Right lung (tissue), 5 donors: ENCODE measurements around the gene ESCO1. TPM values are rescaled to one million over a fixed set of nuclear protein-coding genes. Genes with fewer than 3 reads are reported as not detected.
"Not testable (repeated sequence)": the region's sequence is repeated elsewhere in the genome, so short reads cannot be mapped to it uniquely, and the experiment has no call there.

Experiments
- DNase-seq, 2 donors: peaks; one replicate each; pipeline ENCODE4 v3.0.0-alpha.2; 2013
- polyA plus RNA-seq, 5 donors: library from polyadenylated mRNA; unstranded; fragments of 120-200 nt; gene quantifications; one replicate each; pipeline versions ENCODE4 v1.2.1 to v1.2.3, GENCODE V29; 2013; ENCODE audit warnings: inconsistent platforms in 1 of 5, low replicate concordance in 1 of 5; ENCODE audit not compliant: insufficient read length in 5 of 5, insufficient read depth in 1 of 5

Gene ESCO1
- polyA plus RNA-seq, 5 donors, result 17.0 to 25.9 (median 23.8) TPM

- no peak for DNase-seq
These were observed 6.8 kb downstream of the ESCO1 start for GRCh38 chr18:21593540-21594257.

- DNase-seq, result not testable (repeated sequence)
These were observed 8.1 kb downstream of the ESCO1 start for GRCh38 chr18:21592361-21592760.

GRCh38 chr18:21584391-21584790 is 16.1 kb downstream of the ESCO1 start:
- DNase-seq, result no peak

GRCh38 chr18:21575656-21576055 is 24.8 kb downstream of the ESCO1 start:
- DNase-seq, result no peak

DNA sequence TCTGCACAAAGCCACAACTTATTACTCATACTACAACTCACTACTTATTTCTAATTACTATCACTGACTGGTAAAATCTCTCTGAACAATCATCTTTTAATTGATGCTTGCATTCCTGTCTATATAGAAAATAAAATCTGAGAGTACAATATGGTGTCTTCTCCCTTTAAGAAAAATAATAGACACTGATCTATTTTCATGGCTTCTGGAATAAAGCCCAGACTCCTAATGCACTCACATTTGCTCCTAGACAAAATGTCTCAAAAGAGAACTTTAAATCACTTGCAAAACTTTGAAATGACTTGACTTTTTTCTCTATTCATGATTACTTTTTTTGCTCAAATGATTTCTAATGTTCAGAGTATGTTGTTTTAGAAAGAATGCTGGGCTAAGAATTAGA is 28.7 kb downstream of the ESCO1 start:
- no peak for DNase-seq

- DNase-seq, result no peak
These were observed 41.3 kb downstream of the ESCO1 start for GRCh38 chr18:21559195-21559594.

- DNase-seq, result no peak
These were observed 42.8 kb downstream of the ESCO1 start for GRCh38 chr18:21557607-21558253.

DNA sequence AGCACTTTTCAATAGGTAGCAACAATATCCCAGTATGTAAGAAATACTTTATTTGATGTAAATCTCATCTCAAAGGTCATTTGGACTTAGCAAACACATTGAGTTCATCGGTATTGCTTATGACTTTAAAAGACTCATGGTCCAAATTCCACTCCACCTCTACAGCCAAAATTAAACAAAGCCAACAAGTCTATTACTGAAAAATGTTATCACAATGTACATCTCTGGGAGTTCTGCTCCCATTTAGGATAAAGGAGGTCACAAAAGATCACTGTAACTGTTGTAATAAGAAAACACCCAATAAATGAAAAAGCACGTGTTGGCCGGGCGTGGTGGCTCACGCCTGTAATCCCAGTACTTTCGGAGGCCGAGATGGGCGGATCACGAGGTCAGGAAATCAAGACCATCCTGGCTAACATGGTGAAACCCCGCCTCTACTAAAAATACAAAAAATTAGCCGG is 50.0 kb downstream of the ESCO1 start:
- DNase-seq, result no peak

DNA sequence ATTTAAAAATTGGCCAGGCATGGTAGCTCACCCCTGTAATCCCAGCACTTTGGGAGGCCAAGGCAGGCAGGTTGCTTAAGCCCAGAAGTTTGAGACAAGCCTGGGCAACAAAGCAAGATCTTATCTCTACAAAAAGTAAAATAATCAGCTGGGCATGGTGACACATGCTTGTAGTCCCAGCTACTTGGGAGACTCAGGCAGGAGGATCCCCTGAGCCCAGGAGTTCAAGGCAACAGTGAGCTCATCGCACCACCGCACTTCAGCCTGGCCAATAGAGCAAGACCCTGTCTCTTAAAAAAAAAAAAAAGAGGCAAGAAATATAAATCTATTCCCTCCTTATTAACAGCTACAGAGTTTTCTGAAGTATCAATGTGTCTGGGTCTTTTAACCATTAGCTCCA is 51.9 kb downstream of the ESCO1 start:
- DNase-seq, result no peak

GRCh38 chr18:21546423-21546822 is 54.1 kb downstream of the ESCO1 start:
- DNase-seq, result no peak

DNA sequence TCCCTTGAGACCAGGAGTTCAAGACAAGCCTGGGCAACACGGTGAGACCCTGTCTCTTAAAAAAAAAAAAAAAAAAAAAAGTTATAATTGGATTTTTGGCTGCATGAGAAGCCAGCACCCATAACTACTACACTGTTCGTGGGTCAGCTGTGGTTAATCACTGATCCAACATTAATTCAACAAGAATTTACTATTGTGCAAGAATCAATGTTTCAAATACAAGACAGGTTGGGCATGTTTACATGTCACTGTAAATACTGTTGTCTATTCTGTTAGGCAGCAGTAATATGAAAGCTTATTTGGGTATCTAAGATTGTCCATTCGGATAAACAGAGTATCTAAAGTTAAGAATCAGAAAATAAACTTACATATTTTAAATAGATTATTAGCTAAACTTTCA is 62.3 kb downstream of the ESCO1 start:
- DNase-seq, result no peak

- no peak for DNase-seq
These were observed 66.2 kb downstream of the ESCO1 start for GRCh38 chr18:21534327-21534726.

- DNase-seq, result no peak
These were observed 74.0 kb downstream of the ESCO1 start for GRCh38 chr18:21526463-21526862.

- DNase-seq, result no peak
These were observed 74.6 kb downstream of the ESCO1 start for GRCh38 chr18:21525916-21526315.

- DNase-seq, result no peak
These were observed 78.0 kb downstream of the ESCO1 start for GRCh38 chr18:21522530-21522929.

DNA sequence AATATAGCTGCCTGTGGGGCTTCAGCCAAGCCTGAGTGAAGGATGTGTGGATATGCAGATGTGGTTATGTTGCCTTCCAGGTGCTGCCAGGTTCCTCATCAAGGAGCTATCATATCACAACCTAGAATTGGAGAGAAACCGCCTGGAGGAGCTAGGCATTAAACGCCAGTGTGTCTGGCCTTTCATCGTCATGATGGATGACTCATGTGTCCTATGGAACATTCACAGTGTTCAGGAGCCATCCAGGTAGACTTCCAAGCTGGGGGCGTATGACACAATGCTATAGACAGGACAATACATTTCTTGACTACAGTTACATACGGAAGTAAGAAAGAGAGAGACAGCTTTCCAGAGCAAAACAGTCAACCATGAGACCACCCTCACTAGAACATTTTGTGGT is 86.8 kb downstream of the ESCO1 start:
- no peak for DNase-seq

DNA sequence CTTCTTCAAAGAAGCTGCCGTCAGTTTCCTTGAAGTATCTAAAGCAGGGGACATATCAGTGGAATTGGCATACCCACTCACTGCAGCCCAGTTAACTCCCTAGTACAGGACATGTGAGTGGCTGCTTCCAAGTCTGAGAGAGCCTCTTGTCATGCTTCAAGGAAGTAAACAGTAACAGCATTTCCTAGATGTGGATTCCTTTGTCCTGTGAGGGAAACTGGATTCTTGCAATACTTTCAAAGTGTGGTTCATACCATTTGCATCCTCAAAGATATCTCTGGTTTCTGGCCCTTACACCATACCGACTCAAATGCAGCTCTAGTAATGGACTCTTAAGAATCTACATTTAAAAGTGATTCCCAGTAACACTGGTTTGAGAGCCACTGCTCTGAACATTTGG is 87.2 kb downstream of the ESCO1 start:
- no peak for DNase-seq

GRCh38 chr18:21509062-21509461 is 91.4 kb downstream of the ESCO1 start:
- no peak for DNase-seq

- DNase-seq, result no peak
These were observed 92.4 kb downstream of the ESCO1 start for GRCh38 chr18:21507913-21508701.

GRCh38 chr18:21502661-21503060 is 97.8 kb downstream of the ESCO1 start:
- no peak for DNase-seq

GRCh38 chr18:21499997-21500396 is 100.5 kb downstream of the ESCO1 start:
- no peak for DNase-seq

DNA sequence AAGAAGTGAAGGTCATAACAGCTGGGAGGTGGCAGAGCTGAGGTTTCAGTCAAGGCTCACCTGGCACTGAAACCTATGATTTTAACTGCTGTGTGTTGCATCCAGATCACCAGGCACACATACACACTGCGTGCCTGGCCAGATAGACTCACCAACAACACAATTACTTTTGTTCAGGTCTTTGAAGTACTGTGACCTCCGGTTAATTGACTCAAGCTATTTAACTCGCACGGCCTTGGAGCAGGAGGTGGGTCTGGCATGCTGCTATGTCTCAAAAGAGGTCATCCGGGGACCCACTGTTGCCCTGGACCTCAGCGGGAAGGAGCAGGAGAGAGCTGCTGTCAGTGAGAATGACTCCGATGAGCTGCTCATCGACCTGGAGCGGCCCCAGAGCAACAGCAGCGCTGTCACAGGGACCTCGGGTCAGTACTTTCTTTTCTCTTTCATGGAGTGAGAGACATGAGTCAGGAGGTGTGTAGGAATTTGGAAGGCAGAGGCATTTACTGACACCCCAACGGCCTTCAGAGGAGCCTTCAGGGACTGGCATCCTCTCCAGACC is 104.1 kb downstream of the ESCO1 start:
- DNase-seq, result no peak
